Stomach (tissue), 4 donors: ENCODE results near the gene TTC29.
"Not testable (repeated sequence)": the region's sequence is repeated elsewhere in the genome, so short reads cannot be mapped to it uniquely, and the experiment has no call there.

Experiments used
- CTCF ChIP-seq, 7 experiments: fragments of 450-650 bp in 4 of 7; fragments of 200-600 bp in 3 of 7; sonication (generic) in 3 of 7; IDR thresholded peaks; one replicate each; pipeline ENCODE4 v1.5.1; 2016 to 2019; ENCODE audit warnings: antibody characterized with exemption in 7 of 7, control low read depth in 2 of 7, mild to moderate bottlenecking in 1 of 7
- POLR2A ChIP-seq, 4 donors: fragments of 450-650 bp; IDR thresholded peaks; one replicate each; pipeline ENCODE4 v1.6.1; 2016; ENCODE audit warnings: antibody characterized with exemption in 4 of 4, control low read depth in 2 of 4, mild to moderate bottlenecking in 1 of 4, moderate library complexity in 1 of 4
- POLR2AphosphoS5 ChIP-seq, 3 donors: sonication (generic); formaldehyde crosslinking; IDR thresholded peaks; one replicate each; pipeline ENCODE4 v1.6.1; 2016; ENCODE audit warnings: antibody characterized with exemption in 3 of 3

- not testable (repeated sequence) for TF ChIP-seq POLR2A, CTCF, POLR2AphosphoS5 (IDR thresholded peaks at IDR 0.05)
Observed at GRCh38 chr4:146663968-146664311, 281.7 kb downstream of the TTC29 start.
